Right atrium auricular region (tissue), 2 donors: Measurements from ENCODE around the gene ATXN10. TPM values are rescaled to one million over a fixed set of nuclear protein-coding genes. Genes with fewer than 3 reads are reported as not detected.

Experiments used
- DNase-seq: peaks from one replicate; pipeline ENCODE4 v3.0.0-alpha.2; 2019; ENCODE audit warnings: low spot score
- H3K27ac ChIP-seq, 2 donors: fragments of 200-600 bp; sonication (generic); 1 replicate in 1 of 2; 2 replicates in 1 of 2; pipeline ENCODE4 v1.5.1; 2016 to 2019
- H3K27me3 ChIP-seq, 2 donors: fragments of 200-600 bp; sonication (generic); one replicate each; pipeline versions ENCODE4 v1.5.1 to v1.6.0; 2017 to 2019
- H3K36me3 ChIP-seq: fragments of 200-600 bp; sonication (generic); one replicate; pipeline ENCODE4 v1.5.1; 2016
- H3K4me1 ChIP-seq, 2 donors: fragments of 200-600 bp; sonication (generic); one replicate each; pipeline versions ENCODE4 v1.5.1 to v1.6.0; 2017 to 2019
- H3K4me3 ChIP-seq, 2 donors: fragments of 200-600 bp; sonication (generic); 1 replicate in 1 of 2; 2 replicates in 1 of 2; pipeline ENCODE4 v1.5.1; 2017 to 2019; ENCODE audit warnings: mild to moderate bottlenecking in 1 of 2, moderate library complexity in 1 of 2
- H3K9me3 ChIP-seq, 2 donors: fragments of 200-600 bp; sonication (generic); one replicate each; pipeline ENCODE4 v1.5.1; 2019
- CTCF ChIP-seq, 2 donors: fragments of 200-600 bp; sonication (generic); IDR thresholded peaks; one replicate each; pipeline ENCODE4 v1.5.1; 2019; ENCODE audit warnings: antibody characterized with exemption in 2 of 2
- total RNA-seq, 2 donors: library from RNA; depleted of rRNA; stranded (reverse); fragments of >200 nt; gene quantifications; one replicate each; pipeline ENCODE4 v1.1.0, GENCODE V29; 2016

ATXN10 gene
- total RNA-seq, 2 donors from 2014 or later: 85.3 to 88.5 TPM

- H3K36me3 ChIP-seq: peaks cover 8% of the 10 kb centered on the region
Measured at GRCh38 chr22:45818424-45819085, 146.9 kb downstream of the ATXN10 start.

DNA sequence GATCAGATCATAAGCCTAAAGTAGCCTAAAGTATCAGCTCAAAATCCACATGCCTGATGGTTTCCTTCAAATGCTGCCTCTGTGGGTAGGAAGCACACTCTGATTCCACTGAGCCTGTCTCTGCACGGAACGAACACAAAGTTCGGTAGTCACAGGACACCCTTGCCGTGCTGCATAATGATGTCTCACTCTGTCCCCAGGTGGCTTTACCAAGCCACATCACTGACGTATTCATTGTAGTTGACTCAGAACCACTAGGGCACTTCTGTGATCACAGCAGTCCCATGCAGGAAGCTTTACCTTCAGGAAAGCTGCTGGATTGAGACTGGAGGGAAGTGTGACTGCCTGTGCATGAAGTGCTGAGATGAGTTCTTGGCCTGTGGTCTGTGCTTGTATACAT lies 147.7 kb downstream of the ATXN10 start:
- Histone ChIP-seq H3K27me3 (no peaks in the 10 kb centered on the region), H3K36me3 (peaks cover 6% of the 10 kb centered on the region), H3K27ac (no peak overlapping the region), H3K4me1 (no peaks in the 10 kb centered on the region), H3K9me3 (no peaks in the 10 kb centered on the region), H3K4me3 (no peak overlapping the region)
- DNase-seq: no peak
- TF ChIP-seq CTCF (IDR thresholded peaks at IDR 0.05): no peak

More at GRCh38 chr22:45818424-45819085, 146.9 kb downstream of the ATXN10 start:
- H3K9me3 ChIP-seq: no peaks in the 10 kb centered on the region
- no peak overlapping the region for H3K27ac ChIP-seq
- no peaks in the 10 kb centered on the region for H3K27me3 ChIP-seq
- no peaks in the 10 kb centered on the region for H3K4me1 ChIP-seq
- no peak for TF ChIP-seq CTCF (IDR thresholded peaks at IDR 0.05)
- no peak overlapping the region for H3K4me3 ChIP-seq
- no peak for DNase-seq

DNA sequence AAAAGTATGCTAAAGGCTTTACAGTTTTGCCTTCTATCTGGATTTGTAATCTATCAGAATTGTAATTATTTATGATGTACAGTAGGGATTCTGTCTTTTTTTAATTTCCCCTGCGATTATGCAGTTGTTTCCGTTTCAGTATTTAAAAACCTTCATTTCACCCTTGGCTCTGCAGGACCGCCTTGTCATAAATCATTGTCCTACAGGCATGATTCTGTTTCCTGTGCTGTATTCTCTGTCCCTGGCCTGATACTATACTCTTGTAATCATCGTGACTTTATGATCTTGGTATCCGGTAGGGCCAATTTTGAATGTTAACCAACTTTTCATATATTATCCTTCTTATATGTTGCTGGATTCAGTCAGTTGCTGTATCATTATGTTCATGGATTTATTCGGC lies 151.7 kb downstream of the ATXN10 start:
- no peaks in the 10 kb centered on the region for H3K9me3 ChIP-seq
- no peaks in the 10 kb centered on the region for H3K4me1 ChIP-seq
- H3K27ac ChIP-seq: no peak overlapping the region
- no peak overlapping the region for H3K4me3 ChIP-seq
- no peaks in the 10 kb centered on the region for H3K36me3 ChIP-seq
- TF ChIP-seq CTCF (IDR thresholded peaks at IDR 0.05): no peak
- no peaks in the 10 kb centered on the region for H3K27me3 ChIP-seq
- no peak for DNase-seq

GRCh38 chr22:45826520-45826919 lies 154.9 kb downstream of the ATXN10 start:
- no peaks in the 10 kb centered on the region for H3K9me3 ChIP-seq
- H3K27ac ChIP-seq: no peak overlapping the region
- no peak for DNase-seq
- H3K27me3 ChIP-seq: no peaks in the 10 kb centered on the region
- no peak for TF ChIP-seq CTCF (IDR thresholded peaks at IDR 0.05)
- no peaks in the 10 kb centered on the region for H3K36me3 ChIP-seq
- H3K4me1 ChIP-seq: no peaks in the 10 kb centered on the region
- no peak overlapping the region for H3K4me3 ChIP-seq

GRCh38 chr22:45828841-45829240 lies 157.2 kb downstream of the ATXN10 start:
- no peaks in the 10 kb centered on the region for H3K9me3 ChIP-seq
- H3K4me3 ChIP-seq: no peak overlapping the region

More at GRCh38 chr22:45828841-45829240, 157.2 kb downstream of the ATXN10 start:
- Histone ChIP-seq H3K36me3 (no peaks in the 10 kb centered on the region), H3K4me1 (no peaks in the 10 kb centered on the region), H3K27me3 (no peaks in the 10 kb centered on the region), H3K27ac (no peak overlapping the region)
- TF ChIP-seq CTCF (IDR thresholded peaks at IDR 0.05): no peak
- DNase-seq: no peak
